Caco-2 (cell line): ENCODE measurements around the gene MRPS18A. TPM values are rescaled to one million over a fixed set of nuclear protein-coding genes. Genes with fewer than 3 reads are reported as not detected.

Experiments used
- BruUV-seq: library from RNA; stranded (reverse); fragments of 400-500 nt; replicated peaks from 2 replicates; lab custom pipeline; 2021; lab: Mats Ljungman, UMichigan
- CTCF ChIA-PET: fragments of 300-600 bp; sonication (Branson Sonifier 250); formaldehyde crosslinking; loops from one replicate; lab custom pipeline; 2022; ENCODE audit warnings: antibody characterized with exemption; lab: Charles Lee
- POLR2A ChIA-PET: fragments of 300-600 bp; sonication (Branson Sonifier 250); formaldehyde crosslinking; loops from one replicate; lab custom pipeline; 2022; ENCODE audit warnings: antibody characterized with exemption; lab: Charles Lee
- DNase-seq, 2 experiments: peaks; one replicate each; pipeline versions ENCODE4 v3.0.0 to v3.0.0-alpha.2; 2020 to 2022
- H3K27me3 ChIP-seq: replicated peaks from 2 replicates; pipeline ENCODE4 v1.6.0; 2011; ENCODE audit warnings: low read length; ENCODE audit not compliant: control insufficient read depth, insufficient read depth
- H3K36me3 ChIP-seq: 2 replicates; pipeline ENCODE4 v1.5.1; 2011; ENCODE audit warnings: low read length; ENCODE audit not compliant: control insufficient read depth, insufficient read depth
- H3K4me1 ChIP-seq: fragments of 250-450 bp; sonication (Bioruptor Pico); 2 replicates; pipeline ENCODE4 v1.5.1; 2020; ENCODE audit warnings: mild to moderate bottlenecking
- H3K4me3 ChIP-seq: 2 replicates; pipeline ENCODE4 v1.5.1; 2011; ENCODE audit warnings: low read depth, mild to moderate bottlenecking, control low read depth, low read length
- H3K9me3 ChIP-seq: fragments of 250-450 bp; sonication (Bioruptor Pico); 2 replicates; pipeline ENCODE4 v1.5.1; 2020; ENCODE audit warnings: mild to moderate bottlenecking, moderate library complexity
- H3K27ac Mint-ChIP-seq: one replicate; pipeline ENCODE4 v1.8.0; 2022; ENCODE audit warnings: mixed read lengths; ENCODE audit not compliant: unreplicated experiment
- H3K27me3 Mint-ChIP-seq: one replicate; pipeline ENCODE4 v1.8.0; 2022; ENCODE audit warnings: mixed read lengths; ENCODE audit not compliant: insufficient read depth, unreplicated experiment
- H3K36me3 Mint-ChIP-seq: one replicate; pipeline ENCODE4 v1.8.0; 2022; ENCODE audit warnings: mild to moderate bottlenecking, mixed read lengths; ENCODE audit not compliant: insufficient read depth, unreplicated experiment
- H3K4me1 Mint-ChIP-seq: one replicate; pipeline ENCODE4 v1.8.0; 2022; ENCODE audit warnings: low read depth, mixed read lengths; ENCODE audit not compliant: unreplicated experiment
- H3K4me3 Mint-ChIP-seq: one replicate; pipeline ENCODE4 v1.8.0; 2022; ENCODE audit warnings: mild to moderate bottlenecking, moderate library complexity, mixed read lengths; ENCODE audit not compliant: unreplicated experiment
- H3K9me3 Mint-ChIP-seq: one replicate; pipeline ENCODE4 v1.8.0; 2022; ENCODE audit warnings: mixed read lengths; ENCODE audit not compliant: unreplicated experiment
- CTCF ChIP-seq, 2 experiments: fragments of 200-600 bp in 1 of 2; IDR thresholded peaks; 1 replicate in 1 of 2; 2 replicates in 1 of 2; pipeline versions ENCODE4 v1.5.1 to v1.8.0; 2011 to 2022; ENCODE audit warnings: antibody characterized with exemption in 1 of 2, control low read depth in 1 of 2, inconsistent platforms in 1 of 2, low read depth in 1 of 2, low read length in 1 of 2, mild to moderate bottlenecking in 1 of 2, moderate library complexity in 1 of 2; ENCODE audit not compliant: insufficient read depth in 1 of 2, severe bottlenecking in 1 of 2, unreplicated experiment in 1 of 2
- intact Hi-C: fragments of 100-400 bp; cut with micrococcal nuclease; formaldehyde crosslinking; loops from one replicate; pipeline ENCODE4 v1.10.0; 2022; ENCODE audit not compliant: unreplicated experiment
- total RNA-seq: library from RNA; stranded (reverse); gene quantifications from 2 replicates; pipeline ENCODE4 v1.2.3, GENCODE V29; 2022

The MRPS18A gene
- total RNA-seq, 1 experiment from 2014 or later: 66.7 TPM

DNA sequence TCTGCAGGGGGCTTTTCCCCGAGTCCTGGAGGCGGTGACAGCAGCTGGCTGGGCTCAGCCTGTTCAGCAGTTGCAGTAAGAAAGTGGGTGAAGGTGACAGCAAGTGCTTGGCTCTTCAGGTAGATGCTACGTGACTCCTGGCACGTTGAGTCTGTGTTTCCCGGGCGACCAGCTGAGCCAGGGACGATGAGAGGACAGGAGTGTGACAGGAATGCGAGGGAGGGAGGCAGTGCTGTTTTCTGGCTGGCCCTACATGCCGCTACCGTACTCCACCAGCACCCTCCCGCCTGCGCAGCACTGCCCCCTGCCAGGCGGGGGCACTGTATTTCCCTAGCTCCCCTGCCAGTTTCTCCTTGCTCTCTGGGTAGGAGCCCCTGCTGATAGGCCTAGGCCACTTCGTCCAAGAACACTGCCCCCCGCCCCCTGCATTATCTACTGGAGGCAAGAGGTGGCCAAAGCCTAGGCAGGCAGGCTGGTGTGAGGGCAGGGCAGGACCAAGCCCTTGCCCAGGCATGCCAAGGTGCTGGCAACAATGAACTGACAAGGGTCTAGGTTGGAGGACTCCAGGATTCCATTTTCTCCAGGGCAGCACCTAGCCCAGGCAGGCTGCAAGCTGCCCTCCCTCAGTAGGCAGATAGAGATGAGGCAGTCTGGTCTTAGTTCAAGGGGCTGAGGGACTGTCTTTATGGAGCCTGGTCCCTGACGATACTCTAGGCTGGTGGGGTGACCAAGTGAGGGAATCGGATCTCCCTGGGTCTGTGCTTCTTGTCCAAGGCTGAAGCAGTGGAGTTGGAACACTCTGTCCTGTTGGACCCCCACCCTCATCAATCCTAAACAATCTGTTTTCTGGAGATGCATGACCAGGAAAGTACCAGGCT lies 19.2 kb downstream of the MRPS18A start:
- POLR2A ChIA-PET: interaction anchor here (0.5 to 0.8 kb wide), 2 partner anchors 39 to 760 kb away, joined by 3 to 4 read pairs; partner anchors contain the start of gene GTPBP2
- Mint-ChIP-seq H3K4me1 (no peaks in the 10 kb centered on the region), H3K27me3 (no peaks in the 10 kb centered on the region), H3K27ac (peak overlapping the region; percentile 73), H3K36me3 (peaks cover 49% of the 10 kb centered on the region), H3K9me3 (no peaks in the 10 kb centered on the region), H3K4me3 (peak overlapping the region; percentile 31)
- Histone ChIP-seq H3K4me1 (peaks cover 9% of the 10 kb centered on the region), H3K36me3 (peaks cover 2% of the 10 kb centered on the region; the same call in 1 of the 2 replicates), H3K4me3 (no peak overlapping the region), H3K9me3 (no peaks in the 10 kb centered on the region), H3K27me3 (no peaks in the 10 kb centered on the region)
- intact Hi-C loops: loop anchor here (5.0 kb wide), 3 partner anchors 54 to 104 kb away; partner anchors contain the start of gene VEGFA
- peak; percentile 53 to 70 for TF ChIP-seq CTCF (IDR thresholded peaks at IDR 0.05; ENCODE audit: insufficient read depth in 1 of 2, low read depth in 1 of 2, low read length in 1 of 2, severe bottlenecking in 1 of 2, unreplicated experiment in 1 of 2)
- no TSS peak for BruUV-seq
- DNase-seq: peak; percentile 60 to 65
- CTCF ChIA-PET: interaction anchor here (0.7 to 3.5 kb wide), 2 partner anchors 39 to 411 kb away, joined by 3 to 15 read pairs; no protein-coding TSS in a partner anchor

- Histone ChIP-seq H3K4me3 (0 out of 2 replicates have a peak overlapping the region, but pooled peaks have one; percentile 4), H3K4me1 (peaks cover 9% of the 10 kb centered on the region), H3K9me3 (no peaks in the 10 kb centered on the region), H3K27me3 (no peaks in the 10 kb centered on the region), H3K36me3 (peaks cover 2% of the 10 kb centered on the region; the same call in 1 of the 2 replicates)
- peak; percentile 93 to 94 for TF ChIP-seq CTCF (IDR thresholded peaks at IDR 0.05; ENCODE audit: insufficient read depth in 1 of 2, low read depth in 1 of 2, low read length in 1 of 2, severe bottlenecking in 1 of 2, unreplicated experiment in 1 of 2)
- no peaks in the 10 kb centered on the region for H3K27me3 Mint-ChIP-seq
- peak overlapping the region; percentile 73 for H3K27ac Mint-ChIP-seq
- peaks cover 44% of the 10 kb centered on the region for H3K36me3 Mint-ChIP-seq
- POLR2A ChIA-PET: interaction anchor here (0.5 to 0.8 kb wide), 2 partner anchors 38 to 761 kb away, joined by 3 to 4 read pairs; partner anchors contain the start of gene GTPBP2
- peak; percentile 84 to 91 for DNase-seq
- no peaks in the 10 kb centered on the region for H3K9me3 Mint-ChIP-seq
- intact Hi-C loops: loop anchor here (1.0 to 5.0 kb wide), 4 partner anchors 55 to 412 kb away; partner anchors contain the start of gene VEGFA
- CTCF ChIA-PET: interaction anchor here (0.5 to 3.5 kb wide), 8 partner anchors 10 to 428 kb away, joined by 3 to 15 read pairs (median 3); partner anchors contain the start of gene MRPS18A
- peak overlapping the region; percentile 56 for H3K4me3 Mint-ChIP-seq
- BruUV-seq: TSS peak; percentile 16
- H3K4me1 Mint-ChIP-seq: no peaks in the 10 kb centered on the region
These were observed 20.1 kb downstream of the MRPS18A start for GRCh38 chr6:43667245-43668150.
